ENCODE results near the gene ONECUT1.

ONECUT1 gene

DNA sequence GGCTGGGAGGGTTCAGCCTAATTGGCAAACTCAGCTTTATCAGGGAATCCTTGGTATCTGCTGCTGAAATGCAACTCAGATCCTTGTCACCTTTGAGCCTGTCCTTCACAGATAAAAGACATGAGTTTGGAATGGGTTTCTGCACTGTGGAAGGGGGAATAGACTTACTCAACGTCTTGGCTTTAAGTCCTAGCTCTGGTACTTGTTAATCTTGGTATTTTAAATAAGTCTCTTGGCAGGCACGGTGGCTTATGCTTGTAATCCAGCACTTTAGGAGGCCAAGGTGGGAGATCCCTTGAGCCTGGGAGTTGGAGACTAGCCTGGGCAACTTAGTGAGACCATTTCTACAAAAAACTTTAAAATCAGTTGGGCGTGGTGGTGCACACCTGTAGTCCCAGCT lies 55.8 kb downstream of the ONECUT1 start:
- H3K4me3 ChIP-seq (ENCODE audit: low read depth, low read length): no peak overlapping the region

DNA sequence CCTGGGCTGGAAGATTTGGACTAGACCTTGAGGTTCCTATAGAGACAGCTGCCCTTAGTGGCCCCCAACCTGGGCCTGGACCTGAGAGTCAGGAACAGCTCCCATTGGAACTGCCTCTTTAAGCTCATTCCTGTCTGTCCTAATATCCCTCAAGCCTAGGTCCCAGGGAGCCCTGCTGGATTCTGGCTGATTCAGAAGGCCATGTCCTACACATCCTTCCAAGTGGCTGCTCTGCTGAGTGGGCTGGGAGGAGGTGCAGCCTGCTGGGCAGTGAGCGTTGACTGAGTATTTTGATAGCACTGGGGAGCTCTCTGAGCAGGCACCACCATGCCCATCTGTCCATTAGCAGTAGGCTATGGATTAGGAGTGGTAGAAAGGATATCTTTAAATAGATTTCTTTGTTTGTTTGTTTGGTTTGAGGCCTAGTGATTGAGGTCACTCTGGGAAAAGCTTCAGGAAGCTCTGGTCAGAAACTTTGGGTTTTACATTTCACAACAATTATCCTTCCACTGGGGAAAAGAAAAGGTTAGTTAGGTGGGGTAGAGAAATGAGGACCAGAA lies 56.4 kb downstream of the ONECUT1 start:
- H3K4me3 ChIP-seq (ENCODE audit: low read depth, low read length): no peak overlapping the region

DNA sequence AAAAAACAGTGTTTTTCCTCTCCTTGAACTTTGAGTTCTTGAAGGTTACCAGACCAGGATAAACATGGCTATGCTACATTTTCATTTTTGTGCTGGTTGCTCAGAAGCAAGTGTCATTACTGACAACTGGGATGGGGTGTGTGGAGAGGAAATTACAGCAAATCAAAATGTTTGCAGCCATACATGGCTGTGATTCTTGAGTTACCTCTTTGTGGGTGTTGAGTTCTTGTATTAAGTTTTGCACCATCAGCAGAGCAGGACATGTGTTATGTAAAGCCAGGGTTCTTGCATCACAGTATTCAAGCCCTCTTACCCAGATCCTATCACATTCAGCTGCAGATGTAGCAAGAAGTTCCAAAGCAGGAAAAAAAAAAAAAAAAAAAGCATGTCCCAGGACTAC lies 57.0 kb downstream of the ONECUT1 start:
- H3K4me3 ChIP-seq (ENCODE audit: low read depth, low read length): no peak overlapping the region

DNA sequence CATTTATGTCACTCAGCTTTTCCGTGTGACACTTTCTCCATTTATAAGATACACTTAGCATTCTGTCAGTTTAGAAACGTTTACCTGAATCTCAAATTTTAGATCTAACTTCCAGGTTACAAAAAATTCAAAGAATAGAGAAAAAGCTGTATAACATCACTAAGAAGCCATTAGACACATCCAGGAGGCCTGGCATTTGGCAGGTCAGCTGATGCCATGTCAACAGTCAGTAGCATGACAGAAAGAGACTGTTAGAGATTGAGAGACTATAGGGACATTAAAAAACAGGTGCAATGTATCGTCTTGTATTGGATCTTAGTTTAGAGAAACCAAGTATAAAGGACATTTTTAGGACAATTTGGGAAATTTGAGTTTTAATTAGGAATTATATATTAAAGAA lies 57.6 kb downstream of the ONECUT1 start:
- no peak overlapping the region for H3K4me3 ChIP-seq (ENCODE audit: low read depth, low read length)

DNA sequence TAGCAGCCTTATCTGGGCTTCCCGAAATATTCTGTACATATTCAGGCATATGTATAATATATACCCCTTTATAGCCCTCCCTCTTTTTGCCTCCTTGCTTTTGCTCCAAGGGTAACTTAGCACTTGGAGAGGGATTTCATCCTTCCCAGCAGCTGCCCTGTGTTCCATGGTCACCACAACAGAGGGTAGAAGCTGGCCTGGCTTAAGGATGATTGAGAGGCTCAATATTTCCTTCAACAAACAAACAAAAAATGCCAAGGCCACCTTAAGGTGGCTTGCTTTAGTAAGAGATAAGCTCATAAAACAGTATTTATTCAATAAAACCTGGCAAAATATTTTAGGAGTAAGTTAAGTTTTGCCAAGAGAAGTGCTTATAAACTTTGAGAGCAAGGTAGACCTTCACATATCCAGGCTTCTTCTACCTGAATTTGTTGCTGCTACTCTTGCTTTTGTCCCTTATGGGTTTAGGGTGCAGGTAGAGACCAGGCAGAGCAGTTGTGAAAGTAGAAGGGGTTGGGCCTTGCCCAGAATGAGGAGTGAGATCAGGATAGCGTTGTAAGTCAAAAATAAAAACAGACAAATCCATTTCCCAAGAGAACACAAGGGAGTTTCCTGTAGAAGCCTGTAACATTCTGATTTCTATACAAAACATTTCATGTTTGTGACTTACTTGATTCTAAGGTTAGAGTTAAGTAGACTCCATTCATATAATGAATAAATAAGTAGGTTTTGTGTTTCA lies 58.2 kb downstream of the ONECUT1 start:
- H3K4me3 ChIP-seq (ENCODE audit: low read depth, low read length): no peak overlapping the region

DNA sequence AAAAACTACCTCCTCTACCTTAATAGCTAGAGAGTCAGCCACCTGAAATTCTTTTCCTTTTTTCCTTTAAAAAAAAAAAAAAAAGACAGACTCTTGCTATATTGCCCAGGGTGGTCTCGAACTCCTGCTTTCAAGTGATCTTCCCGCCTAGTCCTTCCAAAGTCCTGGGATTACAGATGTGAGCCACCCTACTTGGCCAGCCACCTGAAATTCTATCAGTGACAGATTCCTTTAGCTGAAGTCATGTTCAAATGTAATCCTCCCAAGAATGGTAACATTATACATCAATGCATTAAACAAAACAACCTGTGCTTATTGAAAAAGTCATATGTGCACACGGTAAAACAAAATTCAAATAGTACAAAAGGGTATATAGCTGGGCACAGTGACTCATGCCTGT lies 59.1 kb downstream of the ONECUT1 start:
- no peak overlapping the region for H3K4me3 ChIP-seq (ENCODE audit: low read depth, low read length)

DNA sequence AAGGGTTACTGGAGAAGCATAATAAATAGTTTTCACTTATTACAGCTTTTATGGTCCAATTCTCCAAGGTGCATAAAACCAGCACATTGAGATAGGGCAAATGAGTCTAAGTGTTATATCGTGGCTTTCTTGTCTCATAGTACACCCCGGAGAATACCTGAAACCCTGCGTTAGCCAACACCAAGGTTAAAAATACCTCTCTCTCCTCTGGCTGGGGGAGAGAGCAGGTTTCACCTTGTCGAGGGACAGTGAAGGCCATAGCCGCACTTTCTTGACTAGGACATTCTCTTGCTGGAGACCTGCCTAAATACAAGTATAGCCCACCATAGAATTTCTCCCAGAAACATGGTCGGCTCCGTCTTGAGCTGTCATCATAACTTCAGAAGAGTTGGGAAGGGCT lies 59.5 kb downstream of the ONECUT1 start:
- no peak overlapping the region for H3K4me3 ChIP-seq (ENCODE audit: low read depth, low read length)

DNA sequence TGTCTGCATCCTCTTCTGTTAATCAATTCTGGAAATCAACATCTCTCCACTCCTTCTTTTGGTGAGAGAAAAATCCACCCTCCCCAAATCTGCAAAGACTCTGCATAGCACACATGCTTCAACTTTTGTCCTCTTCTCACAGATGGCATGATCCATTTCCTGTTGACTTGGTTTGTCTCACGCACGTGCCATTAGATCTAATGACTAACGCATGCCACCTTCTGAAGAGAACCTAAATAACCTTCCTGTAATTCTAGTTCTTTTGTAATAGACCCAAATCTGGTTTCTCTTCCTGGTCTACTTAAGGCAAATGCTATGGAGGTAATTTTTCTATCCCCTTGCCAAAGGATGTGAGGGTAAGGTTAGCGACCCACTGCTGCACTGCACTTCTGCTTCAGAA lies 60.0 kb downstream of the ONECUT1 start:
- no peak overlapping the region for H3K4me3 ChIP-seq (ENCODE audit: low read depth, low read length)

DNA sequence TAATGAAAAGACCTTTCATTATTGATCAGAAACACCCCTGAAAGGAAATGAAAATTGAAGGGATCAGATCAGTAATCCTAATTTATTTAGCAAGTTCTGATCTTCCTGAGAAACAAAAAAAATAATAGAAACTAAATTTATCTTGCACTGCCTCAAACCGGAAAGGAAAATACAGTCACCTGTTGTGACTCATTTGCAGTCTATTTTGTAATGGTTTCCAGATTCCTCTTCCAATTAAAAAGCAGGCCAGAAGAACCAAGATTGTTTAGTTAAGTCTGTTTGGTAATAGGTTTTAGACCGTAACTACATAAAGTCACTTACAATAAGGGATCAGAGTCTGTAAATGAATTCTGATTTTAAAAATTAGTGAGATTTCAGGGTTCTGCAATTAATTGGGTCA lies 61.2 kb downstream of the ONECUT1 start:
- H3K4me3 ChIP-seq (ENCODE audit: low read depth, low read length): no peak overlapping the region

DNA sequence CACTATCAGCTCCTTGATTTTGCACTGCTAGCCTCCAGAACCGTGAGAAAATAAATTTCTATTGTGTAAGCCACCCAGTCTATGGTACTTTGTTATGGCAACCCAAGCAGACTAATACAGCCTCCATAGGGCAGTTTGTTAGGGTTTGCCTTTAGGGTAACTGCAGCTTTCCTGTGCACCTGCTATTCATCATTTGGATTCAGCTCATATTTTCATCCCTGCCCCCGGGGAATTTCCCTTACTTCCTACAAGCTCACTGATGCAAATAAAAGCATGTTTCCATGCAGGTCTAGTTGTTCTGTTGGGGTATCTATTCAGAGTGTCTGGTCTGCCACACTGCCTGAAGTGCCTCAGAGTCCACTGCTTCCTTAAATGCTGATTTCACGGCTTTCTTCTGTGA lies 62.3 kb downstream of the ONECUT1 start:
- no peak overlapping the region for H3K4me3 ChIP-seq (ENCODE audit: low read depth, low read length)

DNA sequence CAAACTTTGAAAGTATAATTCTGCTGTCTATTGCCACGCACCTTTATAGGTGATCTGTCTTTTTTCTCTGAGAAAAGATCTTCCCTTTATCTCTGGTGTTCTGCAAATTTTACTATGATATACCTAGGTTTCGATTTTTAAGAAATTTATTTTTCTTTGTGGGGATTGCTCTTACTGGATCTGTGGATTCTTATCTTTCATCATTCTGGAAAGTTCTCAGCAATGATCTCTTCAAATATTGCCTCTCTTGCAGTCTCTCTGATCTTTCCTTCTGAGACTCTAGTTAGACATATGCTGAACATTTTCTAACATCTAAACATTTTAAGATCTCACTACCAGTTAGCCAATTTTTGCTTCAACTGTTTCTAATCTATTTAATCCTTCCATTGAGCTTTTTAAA lies 63.9 kb downstream of the ONECUT1 start:
- H3K4me3 ChIP-seq (ENCODE audit: low read depth, low read length): no peak overlapping the region

DNA sequence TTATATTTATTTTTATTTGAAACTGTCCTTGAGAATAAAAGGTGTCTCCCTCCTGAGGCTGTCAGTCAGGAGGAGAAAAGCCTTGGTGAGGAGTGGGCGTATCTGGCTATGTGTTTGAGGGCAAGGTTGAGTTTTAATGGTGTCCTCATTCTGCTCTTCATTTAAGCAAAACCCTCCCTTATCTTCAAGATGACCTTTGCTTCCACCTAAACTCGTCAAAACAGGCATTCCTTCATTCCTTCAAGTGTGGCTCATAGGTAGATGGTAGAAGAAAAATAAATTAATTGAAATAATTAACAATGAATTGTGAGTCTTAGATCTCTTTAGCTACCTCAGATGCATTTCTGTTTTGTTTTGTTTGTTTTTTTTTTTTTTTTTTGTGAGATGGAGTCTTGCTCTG lies 71.6 kb downstream of the ONECUT1 start:
- H3K4me3 ChIP-seq (ENCODE audit: low read depth, low read length): no peak overlapping the region

DNA sequence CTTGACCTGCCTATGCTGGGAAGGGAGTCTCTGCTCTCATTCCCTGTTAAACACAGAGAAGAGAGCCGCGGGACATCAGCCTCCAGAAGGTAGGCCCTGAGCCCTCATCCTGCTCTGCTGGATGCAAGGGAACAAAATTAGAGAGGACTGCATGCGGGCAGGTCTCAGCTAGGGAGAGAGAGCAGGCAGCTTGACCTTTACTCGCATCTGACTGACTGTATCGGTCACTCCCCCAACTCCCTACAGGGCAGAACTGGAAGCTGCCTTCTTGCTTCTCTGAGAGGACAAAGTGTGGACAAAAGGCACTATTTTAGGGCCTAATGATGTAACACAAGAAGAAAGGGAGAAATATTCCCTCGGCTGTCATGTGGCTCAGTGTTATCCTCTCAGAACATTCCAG lies 72.2 kb downstream of the ONECUT1 start:
- H3K4me3 ChIP-seq (ENCODE audit: low read depth, low read length): no peak overlapping the region

DNA sequence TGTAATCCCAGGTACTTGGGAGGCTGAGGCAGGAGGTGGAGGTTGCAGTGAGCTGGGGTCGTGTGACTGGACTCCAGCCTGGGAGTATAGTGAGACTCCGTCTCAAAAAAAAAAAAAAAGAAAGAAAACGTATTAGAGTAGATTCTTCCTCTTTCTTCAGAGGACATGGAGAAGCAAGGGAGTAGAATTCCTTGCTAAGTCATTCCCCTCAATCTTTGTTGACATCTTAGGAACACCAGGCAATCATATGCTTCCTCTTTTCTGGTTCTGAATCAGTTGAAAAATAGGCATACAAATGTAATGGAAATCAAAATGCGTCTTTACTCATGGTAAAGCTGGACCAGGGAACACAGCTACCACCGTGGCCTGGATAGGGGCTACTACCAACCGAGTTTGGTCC lies 72.7 kb downstream of the ONECUT1 start:
- H3K4me3 ChIP-seq (ENCODE audit: low read depth, low read length): no peak overlapping the region

DNA sequence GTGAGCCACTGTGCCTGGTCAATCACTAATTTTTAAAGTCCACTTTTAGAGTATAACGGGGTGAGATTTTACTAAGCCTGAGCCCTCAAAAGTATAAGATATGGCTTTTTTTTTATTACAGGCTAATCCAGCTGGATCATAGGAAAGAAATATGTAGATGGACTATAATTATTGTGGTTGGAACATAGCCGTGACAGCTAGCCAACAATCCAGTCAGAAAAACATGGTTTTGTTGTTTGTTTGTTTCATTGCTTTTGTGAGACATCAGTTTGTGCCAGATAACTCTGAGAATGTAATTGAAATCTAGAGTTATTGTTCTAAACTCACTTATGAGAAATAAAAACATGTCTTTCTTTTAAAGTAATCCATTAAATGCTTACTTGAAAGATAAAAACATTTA lies 73.6 kb downstream of the ONECUT1 start:
- H3K4me3 ChIP-seq (ENCODE audit: low read depth, low read length): no peak overlapping the region

DNA sequence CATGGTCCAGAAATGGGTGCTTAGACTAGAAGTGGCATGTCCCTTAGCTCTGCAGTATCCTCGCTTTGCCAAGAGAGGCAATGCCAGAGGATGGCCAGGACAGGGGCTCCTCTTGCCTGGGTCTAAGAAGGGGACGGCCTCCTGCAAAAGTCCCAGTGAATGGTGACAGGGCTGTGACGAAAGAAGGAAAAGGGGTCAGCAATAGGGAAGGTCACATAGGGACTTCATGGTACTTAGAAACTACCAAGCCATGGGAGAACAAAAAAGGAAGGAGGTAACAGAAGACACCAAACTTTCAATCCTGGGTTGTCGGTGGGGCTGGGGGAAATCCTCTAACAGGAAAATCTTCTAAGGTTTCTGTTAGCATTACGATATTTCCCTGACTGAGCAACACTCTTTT lies 74.7 kb downstream of the ONECUT1 start:
- no peak overlapping the region for H3K4me3 ChIP-seq (ENCODE audit: low read depth, low read length)

DNA sequence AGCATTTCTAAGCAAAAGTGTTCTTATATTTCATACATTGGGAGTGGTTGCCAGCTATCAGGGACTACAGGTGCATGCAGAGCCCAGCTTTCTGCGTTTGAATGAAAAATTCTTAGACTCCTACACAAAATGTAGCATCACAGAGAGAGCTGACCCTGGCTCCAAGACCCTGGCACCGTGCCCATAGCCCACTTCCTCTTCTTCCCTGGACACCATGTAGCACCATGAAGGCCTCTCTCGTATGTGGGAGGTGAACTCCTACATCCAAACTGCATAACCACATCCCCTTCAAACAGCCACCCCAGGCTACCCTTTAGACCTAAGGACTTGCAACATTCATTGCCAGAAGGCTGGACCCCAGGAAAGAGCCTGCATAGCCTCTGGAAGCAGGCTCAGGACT lies 75.2 kb downstream of the ONECUT1 start:
- H3K4me3 ChIP-seq (ENCODE audit: low read depth, low read length): no peak overlapping the region

DNA sequence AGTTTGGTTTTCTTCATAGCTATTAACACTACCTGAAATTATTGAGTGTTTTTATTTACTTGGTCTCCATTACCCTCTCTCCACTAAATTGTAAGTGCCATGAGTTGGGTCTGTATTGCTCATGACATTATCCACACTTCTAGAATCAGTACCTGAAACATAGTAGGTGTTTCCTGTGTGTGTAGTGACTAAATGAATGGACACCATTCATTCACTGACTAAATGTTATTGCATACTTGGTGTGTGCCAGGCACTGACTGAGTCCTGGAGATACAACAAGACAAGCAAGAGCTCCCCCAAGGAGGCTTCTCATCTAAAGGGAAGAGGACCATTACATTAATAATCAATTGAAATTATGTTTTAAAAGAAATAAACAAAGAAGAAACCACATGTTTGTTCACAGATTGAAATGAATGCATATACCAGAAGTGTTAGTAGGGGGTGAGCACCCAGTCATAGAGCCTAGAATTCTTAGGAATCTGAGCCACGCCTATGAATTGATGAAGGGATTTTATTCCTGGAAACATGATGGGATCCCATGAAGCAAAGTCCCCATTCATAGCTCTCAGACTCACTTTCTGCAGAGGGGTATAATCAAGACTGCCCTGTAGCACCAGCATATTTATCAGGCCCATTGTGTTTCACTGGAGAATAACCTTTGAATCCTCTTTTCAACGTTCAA lies 79.3 kb downstream of the ONECUT1 start:
- H3K4me3 ChIP-seq (ENCODE audit: low read depth, low read length): no peak overlapping the region

DNA sequence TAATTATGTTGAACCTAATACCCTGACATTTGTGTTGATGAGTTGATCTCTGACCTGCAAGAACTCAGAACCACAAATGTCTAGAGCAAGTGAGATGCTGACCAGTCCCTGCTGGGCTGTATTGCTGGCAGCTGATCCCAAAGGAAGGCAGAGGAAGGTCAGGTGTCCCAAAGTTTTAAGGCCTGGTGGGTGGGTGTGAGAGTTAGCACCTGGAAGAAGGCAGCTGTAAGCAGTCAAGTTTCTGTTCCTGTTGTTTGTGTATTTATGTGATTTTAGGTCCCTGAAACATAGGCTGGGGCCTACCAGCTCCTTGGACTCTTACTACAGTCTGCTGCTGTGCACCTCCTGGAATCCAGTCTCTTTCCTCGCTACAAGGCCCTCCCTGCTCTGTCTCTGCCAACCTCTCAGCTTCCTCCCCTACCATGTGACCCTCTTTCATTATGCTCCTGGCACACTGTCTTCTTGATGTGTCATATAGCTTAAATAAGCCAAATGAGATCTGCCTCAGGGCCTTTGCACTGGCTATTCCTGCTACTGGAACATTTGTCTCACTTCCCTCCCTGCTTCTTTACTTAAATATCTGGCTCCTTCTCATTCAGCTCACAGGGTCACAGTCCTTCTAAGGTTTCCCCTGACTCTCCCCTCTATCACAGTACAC lies 80.0 kb downstream of the ONECUT1 start:
- no peak overlapping the region for H3K4me3 ChIP-seq (ENCODE audit: low read depth, low read length)

DNA sequence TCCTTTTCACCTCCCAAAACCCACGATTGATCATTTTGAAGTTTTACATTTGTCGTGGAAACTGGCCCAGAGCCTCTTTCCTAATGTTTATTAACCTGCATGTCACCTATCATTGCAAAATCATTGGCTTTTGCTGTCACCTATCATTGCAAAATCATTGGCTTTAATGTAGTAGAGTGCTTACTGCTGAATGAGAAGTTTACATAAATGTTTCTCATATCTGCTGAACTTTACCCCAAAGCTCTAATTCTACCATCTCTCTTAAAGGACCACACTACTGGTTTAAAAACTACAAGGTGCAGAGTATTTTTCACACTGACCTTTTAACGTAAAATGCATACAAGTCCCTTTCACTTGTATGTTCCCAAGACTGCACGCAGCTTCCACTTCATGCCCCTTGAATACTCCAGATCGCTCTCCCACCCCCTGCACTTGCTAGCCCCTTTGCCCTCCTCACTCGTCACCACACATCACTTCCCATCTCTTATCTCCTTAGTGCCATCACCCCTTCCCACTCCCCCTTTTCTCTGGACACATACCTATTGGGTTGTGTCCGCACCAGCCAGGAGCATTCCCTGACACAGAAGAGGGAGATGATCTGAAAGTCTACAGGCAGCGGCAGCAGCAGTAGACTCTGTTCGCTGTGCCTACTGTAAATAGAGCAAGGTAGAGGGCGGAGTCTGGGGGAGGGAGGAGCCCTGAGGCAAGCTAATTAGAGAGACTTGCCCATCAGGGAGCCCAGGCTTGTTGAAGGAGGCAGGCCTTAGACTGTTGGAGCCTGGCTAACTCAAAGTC lies 80.8 kb downstream of the ONECUT1 start:
- H3K4me3 ChIP-seq (ENCODE audit: low read depth, low read length): peak overlapping the region; percentile 2

All from iPS-11a (cell line).